NCI-H1694 (cell line): ENCODE results near the gene XYLT2.
"Not testable (repeated sequence)": the region's sequence is repeated elsewhere in the genome, so short reads cannot be mapped to it uniquely, and the experiment has no call there.

ENCODE experiments used
- DNase-seq: peaks from one replicate; lab custom pipeline; 2025; lab: John Stamatoyannopoulos, UW

The XYLT2 gene

DNA sequence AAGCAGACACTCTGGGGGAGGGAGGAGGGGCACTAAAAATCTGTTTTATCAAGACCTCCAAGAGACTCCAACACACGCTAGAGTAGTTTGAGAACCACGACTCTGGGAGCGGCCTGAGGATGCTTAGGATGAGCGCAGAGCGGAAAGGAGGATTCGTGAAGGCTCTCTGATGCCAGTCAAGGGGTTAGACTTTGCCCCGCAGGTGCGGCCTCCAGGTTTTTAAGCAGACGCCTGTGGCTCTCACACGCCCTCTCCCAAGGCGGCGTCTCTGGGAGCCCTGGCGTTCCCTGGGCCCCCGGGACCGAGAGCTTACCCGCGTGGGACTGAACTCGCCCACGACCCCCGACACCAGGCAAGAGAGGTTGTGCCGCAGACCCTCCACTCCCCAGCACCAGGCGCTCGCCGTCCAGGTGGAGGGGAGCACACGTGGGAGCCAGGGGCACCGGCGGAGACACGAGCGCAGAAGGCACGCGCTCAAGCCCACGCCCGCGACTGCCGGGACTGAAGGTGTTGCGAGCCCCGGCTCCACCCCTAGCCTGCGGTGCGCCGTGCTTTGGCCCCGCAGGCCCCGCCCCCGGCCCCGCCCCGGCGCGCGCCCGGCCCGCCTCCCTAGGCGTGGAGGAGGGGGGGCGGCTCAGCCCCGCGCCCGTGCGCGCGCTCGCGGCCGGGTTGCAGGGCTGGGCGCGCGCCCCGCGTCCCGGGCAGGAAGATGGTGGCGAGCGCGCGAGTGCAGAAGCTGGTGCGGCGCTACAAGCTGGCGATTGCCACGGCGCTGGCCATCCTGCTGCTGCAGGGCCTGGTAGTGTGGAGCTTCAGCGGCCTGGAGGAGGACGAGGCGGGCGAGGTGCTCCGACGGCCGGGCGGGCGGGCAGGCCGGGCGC, at the start of gene XYLT2:
XYLT2 (plus strand) TSS at position 695 of the 881 bp plus-strand sequence; CDS start at position 710, 15 bp downstream.
- DNase-seq, result peak; percentile 36

DNA sequence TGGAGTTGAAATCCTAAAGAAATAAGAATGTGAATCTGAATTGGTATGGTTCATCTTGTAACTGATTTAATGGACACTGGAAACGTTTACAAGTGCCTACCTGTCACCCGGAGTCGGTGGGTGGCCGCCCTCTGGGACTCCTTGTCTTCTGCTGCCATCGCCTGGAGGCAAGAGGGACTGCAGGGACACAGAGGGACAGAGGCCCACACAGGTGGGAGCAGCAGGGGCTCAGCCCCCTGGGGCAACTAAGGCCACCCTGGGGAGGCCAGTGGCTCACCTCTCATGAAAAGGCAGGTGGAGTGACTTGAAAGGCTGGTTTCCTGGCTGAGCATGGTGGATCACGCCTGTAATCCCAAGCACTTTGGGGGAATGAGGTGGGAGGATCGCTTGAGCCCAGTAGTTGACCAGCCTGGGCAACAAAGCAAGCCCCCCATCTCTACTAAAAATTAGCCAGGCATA, 48.5 kb upstream of the XYLT2 start:
- DNase-seq, result peak; percentile 59

DNA sequence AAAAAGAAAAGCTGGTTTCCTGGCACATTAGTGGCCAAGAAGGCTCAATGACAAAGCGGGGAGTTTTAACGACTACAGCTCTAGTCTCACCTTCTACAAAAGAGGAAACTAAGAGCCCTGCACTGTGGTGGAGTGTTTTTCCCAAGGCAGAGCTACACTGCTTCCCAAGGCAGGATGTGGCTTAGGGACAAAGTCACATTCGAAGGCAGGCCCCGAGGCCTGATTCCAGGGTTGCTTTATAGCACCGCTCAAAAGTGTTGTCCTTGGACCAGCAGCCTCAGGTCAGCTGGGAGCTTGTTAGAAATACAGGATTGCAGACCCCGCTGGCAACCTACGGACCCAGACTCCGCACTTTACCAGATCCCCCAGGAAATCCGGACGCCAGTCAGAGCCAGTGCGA, 47.9 kb upstream of the XYLT2 start:
- DNase-seq, result no peak

DNA sequence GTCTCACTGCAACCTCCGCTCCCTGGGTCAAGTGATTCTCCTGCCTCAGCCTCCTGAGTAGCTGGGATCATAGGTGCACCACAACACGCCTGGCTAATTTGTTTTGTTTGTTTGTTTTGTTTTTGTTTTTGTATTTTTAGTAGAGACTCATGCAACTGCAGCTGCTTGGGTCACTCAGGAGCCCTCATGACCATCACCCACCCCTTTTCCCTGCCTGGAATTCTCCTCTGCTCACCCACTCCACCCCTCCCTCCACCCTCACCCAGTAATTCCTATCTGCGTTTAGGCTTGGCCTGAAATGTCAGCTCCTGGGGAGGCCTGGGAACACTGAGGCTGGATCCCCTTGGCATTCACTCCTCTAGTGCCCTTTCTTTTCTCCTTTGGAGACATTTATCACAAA, 46.1 kb upstream of the XYLT2 start:
- DNase-seq, result no peak

DNA sequence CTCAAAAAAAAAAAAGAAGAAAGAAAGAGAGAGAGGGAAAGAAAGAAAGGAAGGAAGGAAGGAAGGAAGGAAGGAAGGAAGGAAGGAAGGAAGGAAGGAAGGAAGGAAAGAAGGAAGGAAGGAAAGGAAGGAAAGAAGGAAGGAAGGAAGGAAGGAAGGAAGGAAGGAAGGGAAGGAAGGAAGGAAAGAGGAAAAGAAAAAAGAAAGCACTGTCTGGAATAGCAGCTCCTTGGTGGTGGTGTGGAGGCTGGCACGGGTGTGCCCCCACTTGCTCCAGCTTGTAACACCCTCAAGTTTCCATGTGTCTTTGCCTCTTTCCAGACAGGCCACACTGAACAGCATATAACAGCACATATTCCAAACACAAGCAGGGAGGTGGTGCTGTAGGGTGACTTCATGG, 45.1 kb upstream of the XYLT2 start:
- DNase-seq, result not testable (repeated sequence)

DNA sequence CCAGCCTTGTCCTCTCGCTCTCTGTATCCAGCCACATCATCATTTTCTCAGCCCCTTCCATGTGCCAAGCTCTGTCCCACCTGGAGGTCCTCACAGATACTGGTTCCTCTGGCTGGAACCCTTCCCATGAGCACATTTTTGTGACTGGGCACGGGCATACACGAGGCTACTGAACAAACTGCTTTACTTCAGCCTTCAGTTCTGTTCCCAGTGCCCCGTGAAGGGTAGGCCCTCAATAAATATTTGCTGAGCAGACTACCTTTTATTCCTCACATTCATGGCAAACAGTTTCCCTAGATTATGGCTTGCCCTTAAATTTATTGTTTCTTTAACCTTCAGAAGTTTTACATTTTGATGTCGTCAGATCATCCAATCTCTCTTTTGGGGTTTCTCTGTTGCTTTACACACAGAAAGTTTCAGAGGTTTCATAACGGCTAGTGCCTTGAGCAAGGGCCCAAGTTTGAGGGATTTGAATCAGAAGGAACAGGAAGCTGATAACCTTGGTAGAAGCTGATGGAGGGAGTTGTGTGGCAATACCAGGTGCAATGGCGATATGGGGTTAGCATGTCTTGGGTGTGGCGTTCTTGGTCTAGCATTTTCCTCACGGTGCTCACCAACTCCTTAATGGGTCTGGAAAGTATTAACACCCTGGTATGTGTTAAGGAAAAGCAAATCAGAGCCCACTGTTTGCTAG, 43.9 kb upstream of the XYLT2 start:
- DNase-seq, result no peak

DNA sequence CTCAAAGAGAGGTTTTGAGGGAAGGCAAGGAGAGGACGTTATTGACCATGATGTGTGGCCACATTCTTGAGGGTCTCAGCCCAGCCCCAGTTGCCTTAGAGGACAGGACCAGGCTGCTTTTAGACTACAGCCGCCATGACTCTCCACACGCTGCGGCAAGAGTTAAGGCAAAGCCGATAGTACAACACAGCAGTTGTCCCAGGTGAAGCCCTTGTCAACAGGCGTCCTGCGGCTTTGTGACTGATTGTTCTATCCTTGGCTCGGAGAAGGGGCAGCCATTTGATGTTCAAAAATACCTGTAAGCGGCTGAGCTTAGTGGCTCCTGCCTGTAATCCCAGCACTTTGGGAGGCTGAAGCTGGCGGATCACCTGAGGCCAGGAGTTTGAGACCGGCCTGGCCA, 42.9 kb upstream of the XYLT2 start:
- DNase-seq, result no peak

DNA sequence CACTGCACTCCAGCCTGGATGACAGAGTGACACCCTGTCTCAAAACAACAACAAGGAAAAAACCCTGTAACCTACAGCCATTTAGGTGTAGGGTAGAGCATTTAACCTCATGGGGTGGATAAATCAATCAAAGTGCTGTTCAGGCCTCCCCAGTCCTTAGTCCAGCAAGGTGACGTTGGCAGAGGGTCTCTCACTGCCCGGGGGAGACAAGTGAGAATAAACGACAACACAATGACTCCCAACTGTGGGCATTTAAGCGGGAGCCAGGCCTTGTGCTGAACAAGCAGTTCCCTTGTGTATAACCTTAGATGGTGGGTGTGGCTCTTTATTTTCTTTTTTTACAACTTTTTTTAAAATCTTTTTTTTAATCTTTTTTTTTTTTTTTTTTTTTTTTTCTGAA, 42.3 kb upstream of the XYLT2 start:
- no peak for DNase-seq

DNA sequence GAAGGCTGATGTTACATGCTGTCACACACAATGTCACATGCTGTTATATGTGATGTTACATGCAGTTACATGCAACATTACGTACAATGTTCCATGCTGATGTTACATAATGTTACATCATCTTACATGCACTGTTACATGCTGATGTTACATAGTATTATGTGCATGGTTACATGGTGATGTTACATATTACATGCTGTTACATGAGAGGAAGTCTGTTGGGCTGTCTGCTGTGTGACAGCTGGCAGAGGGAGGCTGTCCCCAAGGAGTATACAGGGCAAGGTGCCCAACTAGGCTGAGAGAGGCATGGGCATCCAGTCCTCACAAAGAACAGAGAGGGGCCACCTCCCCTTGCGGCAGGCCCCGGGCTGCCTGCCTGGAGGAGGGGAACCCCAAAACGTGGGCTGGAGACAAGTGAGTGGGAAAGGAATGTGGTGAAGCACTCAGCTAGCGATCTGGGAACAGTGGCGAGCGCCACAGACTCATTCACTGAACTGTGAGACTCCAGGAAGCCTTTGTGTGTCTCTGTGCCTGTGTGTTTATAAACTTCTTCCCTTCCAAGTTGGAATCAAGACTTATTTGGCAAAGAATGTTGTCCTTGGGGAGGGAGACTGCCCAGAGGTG, 41.0 kb upstream of the XYLT2 start:
- peak; percentile 92 for DNase-seq

DNA sequence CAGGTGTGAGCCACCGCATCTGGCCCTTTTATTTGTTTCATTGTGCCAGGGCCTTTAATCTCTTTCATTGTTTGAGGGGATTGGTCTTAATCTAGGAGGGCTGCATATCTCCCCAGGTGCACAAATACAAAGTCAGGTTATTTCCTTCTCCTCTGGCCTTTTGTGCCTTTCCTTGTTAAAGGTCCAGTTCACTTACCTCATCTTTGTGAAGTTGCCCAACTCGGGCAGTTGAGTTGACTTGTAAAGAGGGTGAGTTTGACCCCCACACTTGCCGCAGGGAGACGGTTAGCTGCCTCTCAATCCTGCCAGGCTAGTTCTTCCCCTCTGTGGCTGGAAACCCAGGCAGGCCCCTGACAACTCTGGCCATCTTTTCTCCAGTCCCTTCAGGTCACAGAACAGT, 38.3 kb upstream of the XYLT2 start:
- no peak for DNase-seq

DNA sequence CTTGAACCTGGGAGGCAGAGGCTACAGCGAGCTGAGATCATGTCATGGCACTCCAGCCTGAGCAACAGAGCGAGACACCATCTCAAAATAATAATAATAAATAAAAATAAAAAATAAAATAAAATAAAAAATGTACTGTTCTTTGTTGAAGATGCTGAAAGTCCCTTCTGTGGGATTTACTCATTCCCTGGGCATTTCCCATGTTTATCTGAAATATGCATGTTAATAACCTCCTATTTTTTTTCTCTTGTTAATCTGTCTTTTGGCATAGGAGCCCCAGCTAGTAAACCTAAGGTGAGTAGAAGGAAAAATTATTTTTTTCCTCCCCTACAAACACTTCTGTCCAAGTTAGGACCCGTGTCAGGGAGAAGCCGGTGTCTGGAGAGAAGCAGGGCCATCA, 37.3 kb upstream of the XYLT2 start:
- no peak for DNase-seq

DNA sequence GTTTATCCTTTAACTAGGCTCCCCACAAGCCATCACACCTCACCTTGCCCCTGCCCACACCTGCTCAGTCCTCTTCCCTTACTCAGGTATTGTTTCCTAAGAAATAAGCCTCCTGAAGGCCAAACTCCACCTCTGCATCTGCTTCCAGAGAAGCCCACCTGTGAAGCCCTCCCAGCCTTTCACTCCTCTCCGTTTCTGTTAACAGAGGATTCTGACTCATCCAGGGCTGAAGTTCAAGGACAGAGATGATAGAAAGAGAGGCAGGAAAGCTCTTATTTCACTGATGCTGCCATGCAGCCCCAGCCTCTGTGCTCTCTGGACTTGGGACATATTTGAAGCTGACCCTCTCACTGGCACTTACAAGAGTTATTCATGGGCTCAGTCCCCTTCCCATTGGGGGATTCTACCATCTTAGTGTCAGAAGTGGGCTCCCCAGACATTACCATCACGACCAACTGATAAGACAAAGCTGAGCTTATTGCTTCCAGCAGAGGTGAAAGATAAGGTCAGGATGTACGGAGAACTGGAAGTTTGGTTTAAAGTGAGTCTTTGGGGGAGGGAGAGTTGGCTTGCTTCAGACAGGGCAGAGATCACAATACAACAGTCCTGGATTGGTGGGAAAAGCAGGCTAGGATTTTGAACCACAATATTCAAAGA, 35.3 kb upstream of the XYLT2 start:
- no peak for DNase-seq

DNA sequence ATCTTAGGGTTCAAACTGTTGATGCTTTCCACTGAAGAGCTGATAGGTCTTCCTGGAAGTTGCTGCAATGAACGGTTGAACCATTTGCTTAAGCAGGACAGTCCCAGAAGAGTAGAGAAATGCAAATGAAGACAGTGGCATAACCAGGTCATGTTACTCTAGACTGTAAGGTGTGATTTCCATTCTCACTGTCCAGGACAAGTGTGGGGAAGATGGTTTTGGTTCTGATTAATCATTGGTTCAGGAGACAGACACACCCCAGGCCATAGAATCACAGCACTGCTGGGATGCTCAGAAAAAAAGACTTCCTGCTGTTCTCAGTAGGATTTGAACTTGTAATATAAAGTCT, 34.8 kb upstream of the XYLT2 start:
- no peak for DNase-seq

DNA sequence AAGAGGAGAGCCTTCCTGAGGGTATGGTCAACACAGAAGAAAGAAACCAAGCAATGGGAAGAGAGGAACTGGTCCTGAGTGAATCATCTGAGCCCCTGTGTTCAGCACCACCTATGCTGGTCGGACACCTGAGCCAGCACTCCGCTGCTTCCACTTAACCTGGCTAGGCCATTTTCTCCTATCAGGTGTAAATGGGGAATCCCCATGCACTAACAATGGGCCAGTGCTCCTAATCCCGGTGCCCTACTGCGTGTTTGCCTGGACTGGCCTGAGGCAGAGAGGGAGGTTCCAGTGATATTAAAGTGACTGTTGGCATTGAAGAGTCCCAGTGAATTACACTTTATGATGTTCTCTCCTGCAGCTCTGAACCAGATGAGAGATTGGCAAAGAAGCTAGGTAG, 34.4 kb upstream of the XYLT2 start:
- DNase-seq, result no peak

DNA sequence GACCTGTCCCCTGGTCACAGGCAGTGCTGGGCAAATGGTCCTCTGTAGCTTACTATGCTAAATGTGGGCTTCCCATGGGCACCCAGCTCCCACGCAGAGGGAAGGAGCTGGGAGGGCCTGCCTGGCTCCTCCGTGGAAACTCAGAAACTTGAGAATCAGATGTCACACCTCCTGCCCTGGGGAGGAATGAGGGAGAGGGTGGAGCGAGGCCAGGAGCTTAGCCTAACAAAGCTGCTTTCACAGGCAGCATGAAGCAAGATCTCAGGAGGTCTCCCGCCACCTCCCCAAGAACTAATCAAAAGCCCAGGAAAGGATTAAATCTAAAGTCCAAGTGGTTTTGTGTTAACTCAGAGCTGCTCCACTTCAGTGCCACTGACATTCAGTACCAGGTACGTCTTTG, 33.6 kb upstream of the XYLT2 start:
- no peak for DNase-seq

DNA sequence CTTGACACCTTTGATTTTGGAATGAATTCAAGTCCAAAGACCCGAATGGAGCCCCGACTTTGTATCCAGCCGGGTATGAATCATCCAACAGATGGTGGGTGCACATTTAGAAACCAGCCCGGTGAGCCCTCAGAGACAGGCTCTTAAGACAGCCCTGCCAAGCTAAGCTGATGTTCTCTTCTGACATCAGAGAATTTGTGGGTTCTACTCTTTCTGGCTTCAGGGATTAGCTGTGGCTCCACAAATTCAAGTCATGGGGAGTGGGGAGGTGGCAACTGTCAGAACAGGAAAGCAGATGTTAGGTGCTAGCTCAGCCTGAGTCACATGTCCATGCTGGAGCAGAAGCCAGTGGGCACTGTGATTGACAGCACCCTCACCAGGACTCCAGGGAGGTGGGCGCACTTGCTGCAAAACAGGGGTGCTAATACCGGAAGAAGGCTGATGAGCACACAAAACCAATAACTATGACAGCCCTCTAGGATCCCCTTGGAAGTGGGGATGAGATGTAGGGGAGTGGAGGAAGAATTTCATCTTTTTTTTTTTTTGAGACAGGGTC, 31.4 kb upstream of the XYLT2 start:
- DNase-seq, result no peak

DNA sequence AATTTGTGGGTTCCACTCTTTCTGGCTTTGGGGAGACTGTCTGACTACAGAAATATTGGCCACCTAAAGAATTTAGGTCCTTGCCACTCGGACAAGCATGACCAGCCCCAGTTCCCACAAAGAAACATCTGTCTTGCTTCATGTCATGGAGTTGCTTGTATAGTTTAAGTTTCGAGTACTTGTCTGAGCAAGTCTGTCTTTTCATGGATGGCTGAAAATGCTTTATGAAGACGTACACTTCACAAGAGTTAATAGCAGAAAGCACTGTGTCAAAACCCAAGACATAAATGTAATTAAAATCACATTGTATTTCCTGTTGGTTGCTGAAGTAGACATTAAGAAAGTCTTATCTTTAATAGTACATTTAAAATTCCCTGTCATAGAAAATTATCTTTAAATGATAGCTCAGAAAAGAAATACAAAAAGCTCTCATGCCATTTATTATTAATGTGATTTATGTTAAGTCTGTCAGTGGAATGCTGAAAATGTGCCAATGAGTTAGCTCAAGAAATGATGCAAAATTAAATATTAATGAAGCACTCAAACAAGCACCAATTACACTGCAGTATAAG, 29.8 kb upstream of the XYLT2 start:
- DNase-seq, result no peak

DNA sequence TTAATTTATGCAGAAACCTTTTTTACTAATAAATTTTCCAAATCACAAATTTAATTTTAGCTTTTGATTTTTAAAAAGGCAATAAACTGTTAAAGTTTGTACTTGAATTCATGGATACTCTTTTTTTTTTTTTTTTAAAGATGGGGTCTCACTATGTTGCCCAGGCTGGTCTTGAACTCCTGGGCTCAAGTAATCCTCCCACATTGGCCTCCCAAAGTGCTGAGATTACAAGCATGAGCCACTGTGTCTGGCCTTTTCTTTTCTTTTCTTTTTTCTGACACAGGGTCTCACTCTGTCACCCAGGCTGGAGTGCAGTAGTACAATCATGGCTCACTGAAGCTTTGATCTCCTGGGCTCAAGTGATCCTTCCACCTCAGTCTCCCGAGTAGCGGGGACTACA, 29.3 kb upstream of the XYLT2 start:
- not testable (repeated sequence) for DNase-seq

DNA sequence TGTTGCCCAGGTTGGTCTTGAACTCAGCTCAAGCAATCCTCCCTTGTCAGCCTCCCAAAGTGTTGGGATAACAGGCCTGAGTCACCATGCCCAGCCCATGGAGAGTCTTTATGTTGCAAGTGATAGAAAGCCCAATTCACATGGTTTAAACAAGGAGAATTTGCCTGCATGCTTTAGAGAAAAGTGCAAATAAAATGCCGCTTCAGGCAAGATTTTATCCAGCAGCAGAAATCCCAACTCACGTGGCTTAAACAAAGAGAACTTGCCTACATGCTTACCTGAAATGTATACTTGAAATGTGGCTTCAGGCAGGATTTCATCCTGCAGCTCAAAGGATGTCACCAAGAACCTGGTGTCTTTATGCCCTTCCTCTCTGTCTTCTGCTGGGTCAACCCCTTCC, 28.8 kb upstream of the XYLT2 start:
- DNase-seq, result no peak

DNA sequence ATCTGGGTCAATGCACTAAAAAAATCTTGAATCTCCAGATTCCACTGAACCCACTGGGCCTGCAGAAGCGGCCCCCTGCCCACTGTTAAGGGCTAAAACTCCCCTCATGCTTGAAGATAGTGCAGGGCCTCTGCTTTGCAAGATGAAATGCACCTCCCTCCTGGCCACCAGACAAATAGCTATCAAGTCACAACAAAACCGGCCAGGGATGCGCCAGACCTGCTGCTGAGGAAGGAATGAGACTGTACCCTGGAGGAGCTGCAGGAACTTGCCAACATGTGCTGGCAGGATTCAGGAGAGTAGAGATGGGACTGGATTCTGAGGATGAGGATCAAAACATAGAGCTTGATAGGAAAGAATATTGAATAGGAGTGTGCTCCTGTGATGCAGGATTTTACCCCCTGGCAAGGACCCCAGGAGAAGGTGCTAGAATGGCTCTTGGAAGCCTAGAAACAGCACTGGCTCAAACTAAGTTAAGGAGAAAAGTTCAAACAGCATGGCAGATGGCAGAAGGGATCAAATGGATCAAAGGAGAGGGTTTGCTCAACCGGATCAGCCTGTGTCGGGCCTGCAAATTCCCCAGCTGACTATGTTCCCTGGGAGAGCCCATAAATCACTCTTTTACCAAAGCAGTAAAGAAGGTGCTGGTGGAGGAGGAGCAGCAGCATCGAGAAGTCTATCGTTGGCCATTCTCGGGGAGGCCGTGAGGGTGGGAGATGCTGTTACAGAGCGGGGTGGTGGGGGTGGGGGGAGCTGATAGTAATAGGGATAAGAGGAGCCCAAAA, 27.2 kb upstream of the XYLT2 start:
- DNase-seq, result no peak
